Measurements from ENCODE around the gene SMOC2. TPM values are rescaled to one million over a fixed set of nuclear protein-coding genes. Genes with fewer than 3 reads are reported as not detected.

The SMOC2 gene
- total RNA-seq, 1 donor from 2014 or later, result not detected

DNA sequence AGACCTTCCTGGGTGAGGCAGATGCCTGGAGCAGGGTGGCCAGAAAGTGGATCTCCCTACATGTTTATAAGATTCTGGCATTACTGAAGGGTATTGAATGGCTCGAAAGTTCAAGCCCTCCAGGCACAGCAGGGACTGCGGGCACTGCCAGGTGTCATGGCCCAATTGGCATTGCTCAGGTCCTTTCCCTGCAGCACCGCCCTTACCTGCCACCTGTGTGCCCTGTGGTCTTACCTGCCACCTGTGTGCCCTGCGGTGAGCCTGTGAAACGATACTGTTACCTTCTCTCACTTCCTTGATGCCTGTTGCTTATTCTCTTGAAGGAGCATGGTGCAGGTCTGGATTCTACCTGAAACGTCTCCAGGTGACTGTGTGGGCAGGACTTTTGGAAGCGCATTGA, 32.2 kb downstream of the SMOC2 start:
- H3K9me3 Mint-ChIP-seq (ENCODE audit: unreplicated experiment), result no peaks in the 10 kb centered on the region
- TF ChIP-seq, protein P1, sequence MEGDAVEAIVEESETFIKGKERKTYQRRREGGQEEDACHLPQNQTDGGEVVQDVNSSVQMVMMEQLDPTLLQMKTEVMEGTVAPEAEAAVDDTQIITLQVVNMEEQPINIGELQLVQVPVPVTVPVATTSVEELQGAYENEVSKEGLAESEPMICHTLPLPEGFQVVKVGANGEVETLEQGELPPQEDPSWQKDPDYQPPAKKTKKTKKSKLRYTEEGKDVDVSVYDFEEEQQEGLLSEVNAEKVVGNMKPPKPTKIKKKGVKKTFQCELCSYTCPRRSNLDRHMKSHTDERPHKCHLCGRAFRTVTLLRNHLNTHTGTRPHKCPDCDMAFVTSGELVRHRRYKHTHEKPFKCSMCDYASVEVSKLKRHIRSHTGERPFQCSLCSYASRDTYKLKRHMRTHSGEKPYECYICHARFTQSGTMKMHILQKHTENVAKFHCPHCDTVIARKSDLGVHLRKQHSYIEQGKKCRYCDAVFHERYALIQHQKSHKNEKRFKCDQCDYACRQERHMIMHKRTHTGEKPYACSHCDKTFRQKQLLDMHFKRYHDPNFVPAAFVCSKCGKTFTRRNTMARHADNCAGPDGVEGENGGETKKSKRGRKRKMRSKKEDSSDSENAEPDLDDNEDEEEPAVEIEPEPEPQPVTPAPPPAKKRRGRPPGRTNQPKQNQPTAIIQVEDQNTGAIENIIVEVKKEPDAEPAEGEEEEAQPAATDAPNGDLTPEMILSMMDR (IDR thresholded peaks at IDR 0.05; ENCODE audit: unreplicated experiment), result no peak
- no peaks in the 10 kb centered on the region for H3K4me1 Mint-ChIP-seq (ENCODE audit: unreplicated experiment)
- H3K27ac Mint-ChIP-seq (ENCODE audit: unreplicated experiment), result no peak overlapping the region
- no peaks in the 10 kb centered on the region for H3K27me3 Mint-ChIP-seq (ENCODE audit: unreplicated experiment)
- H3K36me3 Mint-ChIP-seq (ENCODE audit: low read depth, unreplicated experiment), result no peaks in the 10 kb centered on the region
- no peak overlapping the region for H3K4me3 Mint-ChIP-seq (ENCODE audit: unreplicated experiment)
- DNase-seq (ENCODE audit: low spot score), result no peak

DNA sequence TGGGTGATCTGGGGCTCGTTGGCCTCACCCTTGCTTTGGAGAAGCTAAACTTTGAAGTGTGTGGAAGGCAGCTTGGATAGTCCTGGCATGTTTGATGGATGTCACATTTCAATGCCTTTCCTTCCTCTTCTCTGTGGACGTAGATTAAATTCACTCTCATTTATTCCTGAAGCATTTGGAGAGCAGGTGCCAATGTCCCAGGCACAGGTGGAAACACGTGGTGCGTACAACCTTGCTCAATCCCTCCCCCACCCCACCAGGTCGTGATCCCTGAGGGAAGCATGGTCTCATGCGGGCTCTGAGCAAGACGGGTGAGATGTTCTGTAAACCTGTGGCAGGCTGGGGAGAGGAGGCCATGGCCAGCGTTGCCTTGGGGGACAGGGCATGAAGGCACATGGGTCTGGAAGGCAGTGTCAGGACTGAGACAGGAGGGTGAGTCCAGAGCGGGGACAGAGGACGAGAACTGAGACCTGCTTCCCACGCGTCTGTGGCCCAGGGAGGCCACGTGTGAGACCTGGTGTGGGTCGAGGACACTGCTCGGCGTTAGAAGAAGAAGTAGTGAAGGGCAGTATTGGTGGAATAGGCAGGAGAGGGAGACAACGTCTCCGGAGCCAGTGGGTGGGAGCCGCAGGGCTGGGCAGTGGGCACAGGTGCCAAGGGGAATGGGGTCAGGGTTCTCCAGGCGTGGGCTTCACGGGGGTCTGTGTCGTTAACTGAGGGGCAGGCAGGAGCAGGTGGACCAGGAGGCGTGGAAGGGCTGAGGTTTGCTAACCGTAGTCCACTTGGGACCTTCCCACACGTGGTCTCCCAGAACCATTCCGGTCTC, 34.4 kb downstream of the SMOC2 start:
- Mint-ChIP-seq H3K27ac (ENCODE audit: unreplicated experiment) (no peak overlapping the region), H3K9me3 (ENCODE audit: unreplicated experiment) (no peaks in the 10 kb centered on the region), H3K36me3 (ENCODE audit: low read depth, unreplicated experiment) (no peaks in the 10 kb centered on the region), H3K4me3 (ENCODE audit: unreplicated experiment) (no peak overlapping the region), H3K27me3 (ENCODE audit: unreplicated experiment) (no peaks in the 10 kb centered on the region), H3K4me1 (ENCODE audit: unreplicated experiment) (no peaks in the 10 kb centered on the region)
- DNase-seq (ENCODE audit: low spot score), result no peak
- TF ChIP-seq, protein P1 (IDR thresholded peaks at IDR 0.05; ENCODE audit: unreplicated experiment), result no peak

DNA sequence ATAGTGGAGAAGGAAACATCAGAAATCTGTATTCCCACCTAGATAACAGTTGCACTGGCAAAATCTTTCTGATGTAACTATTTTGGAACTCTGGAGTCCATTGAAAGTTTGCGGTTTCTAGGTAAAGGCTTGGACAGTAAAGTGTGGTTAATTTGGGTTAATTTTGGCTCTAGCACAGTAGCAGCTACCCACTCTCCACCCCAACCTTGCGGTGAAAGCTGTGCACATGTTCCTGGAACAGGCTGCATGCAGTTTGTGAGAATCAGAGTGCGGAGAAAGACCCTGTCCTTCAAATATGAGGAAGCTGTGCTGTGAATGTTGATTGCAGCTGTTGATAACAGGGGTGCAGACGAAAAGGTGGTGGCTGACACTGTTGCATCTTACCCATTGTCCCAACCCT, 38.4 kb downstream of the SMOC2 start:
- TF ChIP-seq, protein P1 (IDR thresholded peaks at IDR 0.05; ENCODE audit: unreplicated experiment), result no peak
- H3K27me3 Mint-ChIP-seq (ENCODE audit: unreplicated experiment), result no peaks in the 10 kb centered on the region
- H3K27ac Mint-ChIP-seq (ENCODE audit: unreplicated experiment), result no peak overlapping the region
- H3K36me3 Mint-ChIP-seq (ENCODE audit: low read depth, unreplicated experiment), result no peaks in the 10 kb centered on the region
- H3K9me3 Mint-ChIP-seq (ENCODE audit: unreplicated experiment), result no peaks in the 10 kb centered on the region
- no peak for DNase-seq (ENCODE audit: low spot score)
- no peaks in the 10 kb centered on the region for H3K4me1 Mint-ChIP-seq (ENCODE audit: unreplicated experiment)
- no peak overlapping the region for H3K4me3 Mint-ChIP-seq (ENCODE audit: unreplicated experiment)

DNA sequence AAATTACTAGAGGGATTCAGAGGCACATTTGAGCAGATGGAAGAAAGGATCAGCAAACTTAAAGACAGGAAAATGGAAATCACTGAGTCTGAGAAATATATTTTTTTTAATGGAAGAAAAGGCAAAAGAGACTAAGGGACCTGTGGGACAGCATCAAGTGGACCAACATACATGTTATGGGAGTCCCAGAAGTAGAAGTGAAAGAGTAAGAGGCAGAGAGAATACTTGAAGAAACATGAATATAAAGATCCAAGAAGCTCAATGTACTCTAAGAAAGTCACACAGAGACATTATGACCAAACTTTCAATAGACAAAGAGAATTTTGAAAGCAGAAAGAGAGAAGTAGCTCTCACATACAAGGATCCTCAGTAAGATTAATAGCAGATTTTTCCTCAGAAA, 39.5 kb downstream of the SMOC2 start:
- no peaks in the 10 kb centered on the region for H3K27me3 Mint-ChIP-seq (ENCODE audit: unreplicated experiment)
- H3K36me3 Mint-ChIP-seq (ENCODE audit: low read depth, unreplicated experiment), result no peaks in the 10 kb centered on the region
- no peak overlapping the region for H3K27ac Mint-ChIP-seq (ENCODE audit: unreplicated experiment)
- H3K4me1 Mint-ChIP-seq (ENCODE audit: unreplicated experiment), result no peaks in the 10 kb centered on the region
- no peaks in the 10 kb centered on the region for H3K9me3 Mint-ChIP-seq (ENCODE audit: unreplicated experiment)
- H3K4me3 Mint-ChIP-seq (ENCODE audit: unreplicated experiment), result no peak overlapping the region
- TF ChIP-seq, protein P1 (IDR thresholded peaks at IDR 0.05; ENCODE audit: unreplicated experiment), result no peak
- DNase-seq (ENCODE audit: low spot score), result no peak

DNA sequence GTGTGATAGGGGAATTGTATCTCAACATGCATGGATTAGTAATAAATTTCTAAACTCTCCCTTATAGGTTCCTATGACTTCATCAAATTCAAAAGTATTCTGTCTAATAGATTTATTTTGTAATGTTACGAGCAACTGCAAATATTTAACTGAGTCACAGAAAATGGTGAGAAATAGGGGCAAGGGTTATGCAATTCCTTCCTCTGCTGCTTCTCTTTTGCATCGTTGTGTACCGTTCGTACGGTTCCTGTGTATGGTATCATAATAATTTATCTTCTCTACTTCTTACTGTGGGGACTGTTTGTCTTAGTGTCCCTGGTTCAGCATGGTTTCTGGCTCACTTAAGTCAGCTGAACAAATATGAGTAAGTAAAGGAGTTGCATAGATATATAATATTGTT, 44.8 kb downstream of the SMOC2 start:
- no peaks in the 10 kb centered on the region for H3K9me3 Mint-ChIP-seq (ENCODE audit: unreplicated experiment)
- H3K36me3 Mint-ChIP-seq (ENCODE audit: low read depth, unreplicated experiment), result no peaks in the 10 kb centered on the region
- H3K4me3 Mint-ChIP-seq (ENCODE audit: unreplicated experiment), result no peak overlapping the region
- no peak overlapping the region for H3K27ac Mint-ChIP-seq (ENCODE audit: unreplicated experiment)
- DNase-seq (ENCODE audit: low spot score), result no peak
- H3K27me3 Mint-ChIP-seq (ENCODE audit: unreplicated experiment), result no peaks in the 10 kb centered on the region
- H3K4me1 Mint-ChIP-seq (ENCODE audit: unreplicated experiment), result no peaks in the 10 kb centered on the region
- TF ChIP-seq, protein P1 (IDR thresholded peaks at IDR 0.05; ENCODE audit: unreplicated experiment), result no peak
